Gastroesophageal sphincter (tissue), 3 donors: ENCODE results near the gene MORF4L1.

Source experiments
- EP300 ChIP-seq: sonication (generic); formaldehyde crosslinking; IDR thresholded peaks from one replicate; pipeline ENCODE4 v1.6.1; 2017; ENCODE audit warnings: antibody characterized with exemption, mild to moderate bottlenecking
- POLR2A ChIP-seq, 2 donors: fragments of 450-650 bp; IDR thresholded peaks; one replicate each; pipeline ENCODE4 v1.6.1; 2017; ENCODE audit warnings: antibody characterized with exemption in 2 of 2, mild to moderate bottlenecking in 2 of 2, moderate library complexity in 1 of 2
- POLR2AphosphoS5 ChIP-seq: sonication (generic); formaldehyde crosslinking; IDR thresholded peaks from one replicate; pipeline ENCODE4 v1.6.1; 2017; ENCODE audit warnings: antibody characterized with exemption
- TF ChIP-seq, protein P1 (sequence below), 4 experiments: fragments of 200-600 bp in 2 of 4; fragments of 450-650 bp in 2 of 4; sonication (generic) in 1 of 4; IDR thresholded peaks; one replicate each; pipeline ENCODE4 v1.5.1; 2017 to 2019; ENCODE audit warnings: antibody characterized with exemption in 4 of 4, mild to moderate bottlenecking in 2 of 4, moderate library complexity in 2 of 4

DNA sequence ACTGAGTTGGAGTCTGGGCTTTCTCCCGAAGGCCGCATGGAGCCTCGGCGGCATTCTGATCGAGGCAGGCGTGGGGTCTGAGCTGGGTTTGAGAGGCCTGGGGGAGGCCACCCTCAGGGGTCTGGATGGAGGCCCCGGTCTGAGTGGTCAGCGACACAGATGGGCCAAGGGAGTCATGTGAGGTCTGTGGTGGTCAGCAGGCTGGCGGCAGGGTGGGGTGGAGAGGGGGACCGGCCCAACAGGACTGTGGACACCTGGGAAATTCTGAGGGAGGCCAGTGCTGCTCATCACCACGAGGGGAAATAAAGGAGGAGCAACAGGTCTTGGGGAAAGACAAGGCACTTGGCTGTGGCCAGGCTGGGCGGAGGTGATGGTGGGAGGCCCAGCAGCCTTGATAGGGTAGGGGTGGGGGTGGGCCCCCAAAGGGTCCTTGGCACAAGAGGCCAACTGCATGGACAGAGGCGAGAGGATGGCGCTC, 56.0 kb downstream of the MORF4L1 start:
- TF ChIP-seq POLR2A (IDR thresholded peaks at IDR 0.05) (no peak), POLR2AphosphoS5 (no peak), EP300 (no peak)
- TF ChIP-seq, protein P1, sequence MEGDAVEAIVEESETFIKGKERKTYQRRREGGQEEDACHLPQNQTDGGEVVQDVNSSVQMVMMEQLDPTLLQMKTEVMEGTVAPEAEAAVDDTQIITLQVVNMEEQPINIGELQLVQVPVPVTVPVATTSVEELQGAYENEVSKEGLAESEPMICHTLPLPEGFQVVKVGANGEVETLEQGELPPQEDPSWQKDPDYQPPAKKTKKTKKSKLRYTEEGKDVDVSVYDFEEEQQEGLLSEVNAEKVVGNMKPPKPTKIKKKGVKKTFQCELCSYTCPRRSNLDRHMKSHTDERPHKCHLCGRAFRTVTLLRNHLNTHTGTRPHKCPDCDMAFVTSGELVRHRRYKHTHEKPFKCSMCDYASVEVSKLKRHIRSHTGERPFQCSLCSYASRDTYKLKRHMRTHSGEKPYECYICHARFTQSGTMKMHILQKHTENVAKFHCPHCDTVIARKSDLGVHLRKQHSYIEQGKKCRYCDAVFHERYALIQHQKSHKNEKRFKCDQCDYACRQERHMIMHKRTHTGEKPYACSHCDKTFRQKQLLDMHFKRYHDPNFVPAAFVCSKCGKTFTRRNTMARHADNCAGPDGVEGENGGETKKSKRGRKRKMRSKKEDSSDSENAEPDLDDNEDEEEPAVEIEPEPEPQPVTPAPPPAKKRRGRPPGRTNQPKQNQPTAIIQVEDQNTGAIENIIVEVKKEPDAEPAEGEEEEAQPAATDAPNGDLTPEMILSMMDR (IDR thresholded peaks at IDR 0.05), result no peak
